Loucy (cell line): ENCODE measurements around the gene MACROD1.

Experiments
- H2AFZ ChIP-seq: fragments of 200-600 bp; sonication (generic); 2 replicates; pipeline ENCODE4 v1.6.0; 2016; ENCODE audit warnings: antibody characterized with exemption, mild to moderate bottlenecking, low read length, moderate library complexity
- H3F3A ChIP-seq: fragments of 200-600 bp; 2 replicates; pipeline ENCODE4 v1.6.0; 2016; ENCODE audit warnings: antibody characterized with exemption, low read depth, mild to moderate bottlenecking
- H3K27me3 ChIP-seq: fragments of 200-600 bp; sonication (generic); 2 replicates; pipeline ENCODE4 v1.6.1; 2014; ENCODE audit warnings: low read length, mild to moderate bottlenecking; ENCODE audit not compliant: insufficient read depth, poor library complexity, severe bottlenecking
- H3K36me3 ChIP-seq: fragments of 200-600 bp; sonication (generic); 2 replicates; pipeline ENCODE4 v1.6.1; 2016; ENCODE audit warnings: low read length; ENCODE audit not compliant: insufficient read depth
- H3K4me1 ChIP-seq: fragments of 200-600 bp; sonication (generic); 2 replicates; pipeline ENCODE4 v1.5.1; 2014; ENCODE audit warnings: low read length, mild to moderate bottlenecking; ENCODE audit not compliant: insufficient read depth, poor library complexity, severe bottlenecking
- H3K4me2 ChIP-seq: fragments of 200-600 bp; sonication (generic); 2 replicates; pipeline ENCODE4 v1.6.0; 2014; ENCODE audit warnings: antibody characterized with exemption, low read length, low read depth, mild to moderate bottlenecking; ENCODE audit not compliant: poor library complexity, severe bottlenecking
- H3K4me3 ChIP-seq: fragments of 200-600 bp; sonication (generic); 2 replicates; pipeline ENCODE4 v1.5.1; 2014; ENCODE audit warnings: low read length, mild to moderate bottlenecking, mixed read lengths; ENCODE audit not compliant: poor library complexity, severe bottlenecking
- H3K79me2 ChIP-seq: fragments of 200-600 bp; sonication (generic); 2 replicates; pipeline ENCODE4 v1.6.1; 2014; ENCODE audit warnings: low read length; ENCODE audit not compliant: insufficient read depth
- H3K9ac ChIP-seq: fragments of 200-600 bp; sonication (generic); 2 replicates; pipeline ENCODE4 v1.6.0; 2014; ENCODE audit warnings: mild to moderate bottlenecking, low read depth, low read length, moderate library complexity; ENCODE audit not compliant: poor library complexity, severe bottlenecking
- H3K9me2 ChIP-seq: fragments of 200-600 bp; sonication (generic); replicated peaks from 2 replicates; pipeline ENCODE4 v1.6.1; 2016; ENCODE audit warnings: low read depth, low read length, mixed read lengths
- H3K9me3 ChIP-seq: fragments of 200-600 bp; sonication (generic); 2 replicates; pipeline ENCODE4 v1.6.1; 2014; ENCODE audit warnings: mild to moderate bottlenecking, antibody characterized with exemption, low read length, low read depth; ENCODE audit not compliant: insufficient read depth
- H4K20me1 ChIP-seq: fragments of 200-600 bp; sonication (generic); 2 replicates; pipeline ENCODE4 v1.6.0; 2014; ENCODE audit warnings: antibody characterized with exemption, low read length, mild to moderate bottlenecking; ENCODE audit not compliant: insufficient read depth, poor library complexity, severe bottlenecking
- EZH2phosphoT487 ChIP-seq: fragments of 200-600 bp; IDR thresholded peaks from 2 replicates; pipeline ENCODE4 v1.6.1; 2018; ENCODE audit warnings: antibody characterized with exemption, mild to moderate bottlenecking, moderate library complexity, borderline replicate concordance
- TF ChIP-seq, protein P1 (sequence below): fragments of 200-600 bp; sonication (generic); conservative IDR thresholded peaks from 2 replicates; pipeline ENCODE4 v1.5.1; 2014; ENCODE audit warnings: mild to moderate bottlenecking, antibody characterized with exemption, low read length

MACROD1 gene

DNA sequence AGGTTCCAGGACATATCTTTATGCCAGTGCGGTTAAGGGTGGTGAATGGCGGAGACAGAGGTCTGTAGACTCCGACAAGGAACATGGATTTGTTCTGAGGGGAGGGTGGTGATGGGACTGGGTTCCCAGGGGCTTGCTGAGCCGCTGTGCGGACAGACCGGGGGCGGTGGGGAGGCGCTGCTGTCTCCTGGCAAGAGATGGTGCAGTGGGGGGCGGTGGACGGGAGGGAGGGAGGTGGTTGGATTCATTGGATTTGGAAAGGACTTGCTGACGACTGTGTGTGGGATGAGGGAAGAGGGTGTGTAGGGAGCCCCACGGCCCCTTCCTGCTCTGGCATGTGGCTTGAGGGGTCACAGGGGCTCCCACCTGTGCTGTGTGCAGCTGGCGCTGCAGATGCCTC lies 87.0 kb downstream of the MACROD1 start:
- H3F3A ChIP-seq: no peaks in the 10 kb centered on the region
- H3K9me3 ChIP-seq: no peaks in the 10 kb centered on the region
- no peak overlapping the region for H3K4me3 ChIP-seq
- no peaks in the 10 kb centered on the region for H4K20me1 ChIP-seq
- H3K27me3 ChIP-seq: no peaks in the 10 kb centered on the region
- TF ChIP-seq EZH2phosphoT487: no peak
- TF ChIP-seq, protein P1, sequence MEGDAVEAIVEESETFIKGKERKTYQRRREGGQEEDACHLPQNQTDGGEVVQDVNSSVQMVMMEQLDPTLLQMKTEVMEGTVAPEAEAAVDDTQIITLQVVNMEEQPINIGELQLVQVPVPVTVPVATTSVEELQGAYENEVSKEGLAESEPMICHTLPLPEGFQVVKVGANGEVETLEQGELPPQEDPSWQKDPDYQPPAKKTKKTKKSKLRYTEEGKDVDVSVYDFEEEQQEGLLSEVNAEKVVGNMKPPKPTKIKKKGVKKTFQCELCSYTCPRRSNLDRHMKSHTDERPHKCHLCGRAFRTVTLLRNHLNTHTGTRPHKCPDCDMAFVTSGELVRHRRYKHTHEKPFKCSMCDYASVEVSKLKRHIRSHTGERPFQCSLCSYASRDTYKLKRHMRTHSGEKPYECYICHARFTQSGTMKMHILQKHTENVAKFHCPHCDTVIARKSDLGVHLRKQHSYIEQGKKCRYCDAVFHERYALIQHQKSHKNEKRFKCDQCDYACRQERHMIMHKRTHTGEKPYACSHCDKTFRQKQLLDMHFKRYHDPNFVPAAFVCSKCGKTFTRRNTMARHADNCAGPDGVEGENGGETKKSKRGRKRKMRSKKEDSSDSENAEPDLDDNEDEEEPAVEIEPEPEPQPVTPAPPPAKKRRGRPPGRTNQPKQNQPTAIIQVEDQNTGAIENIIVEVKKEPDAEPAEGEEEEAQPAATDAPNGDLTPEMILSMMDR: no peak
- H3K9ac ChIP-seq: no peak overlapping the region
- no peaks in the 10 kb centered on the region for H3K36me3 ChIP-seq
- H2AFZ ChIP-seq: no peak overlapping the region
- H3K9me2 ChIP-seq: no peaks in the 10 kb centered on the region
- H3K79me2 ChIP-seq: no peaks in the 10 kb centered on the region
- H3K4me2 ChIP-seq: no peak overlapping the region
- no peaks in the 10 kb centered on the region for H3K4me1 ChIP-seq

DNA sequence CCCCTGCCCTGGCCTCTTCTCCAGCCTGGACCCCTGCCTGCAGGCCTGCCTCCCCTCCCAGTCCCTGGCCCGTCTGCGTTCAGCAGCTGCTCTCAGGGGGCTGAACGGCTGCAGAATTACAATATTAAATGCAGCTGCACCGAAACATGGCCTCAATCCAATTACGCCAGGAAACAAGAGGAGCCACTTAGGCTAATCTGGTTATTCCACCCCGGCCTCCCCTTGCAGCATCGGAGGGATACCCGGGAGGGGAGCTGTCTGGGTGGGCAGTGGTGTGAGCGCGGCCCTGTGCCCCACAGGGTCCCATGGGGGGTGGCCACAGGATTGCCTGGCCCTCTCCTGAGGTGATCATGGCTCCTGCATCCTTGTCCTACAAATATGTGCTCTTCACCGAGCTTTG lies 87.6 kb downstream of the MACROD1 start:
- H3K9me3 ChIP-seq: no peaks in the 10 kb centered on the region
- H4K20me1 ChIP-seq: no peaks in the 10 kb centered on the region
- H3K4me3 ChIP-seq: no peak overlapping the region
- H3K4me2 ChIP-seq: no peak overlapping the region
- TF ChIP-seq, protein P1: no peak
- no peak for TF ChIP-seq EZH2phosphoT487
- H3K79me2 ChIP-seq: no peaks in the 10 kb centered on the region
- H2AFZ ChIP-seq: no peak overlapping the region
- H3F3A ChIP-seq: no peaks in the 10 kb centered on the region
- H3K9me2 ChIP-seq: no peaks in the 10 kb centered on the region
- H3K36me3 ChIP-seq: no peaks in the 10 kb centered on the region
- H3K27me3 ChIP-seq: no peaks in the 10 kb centered on the region
- no peak overlapping the region for H3K9ac ChIP-seq
- no peaks in the 10 kb centered on the region for H3K4me1 ChIP-seq

DNA sequence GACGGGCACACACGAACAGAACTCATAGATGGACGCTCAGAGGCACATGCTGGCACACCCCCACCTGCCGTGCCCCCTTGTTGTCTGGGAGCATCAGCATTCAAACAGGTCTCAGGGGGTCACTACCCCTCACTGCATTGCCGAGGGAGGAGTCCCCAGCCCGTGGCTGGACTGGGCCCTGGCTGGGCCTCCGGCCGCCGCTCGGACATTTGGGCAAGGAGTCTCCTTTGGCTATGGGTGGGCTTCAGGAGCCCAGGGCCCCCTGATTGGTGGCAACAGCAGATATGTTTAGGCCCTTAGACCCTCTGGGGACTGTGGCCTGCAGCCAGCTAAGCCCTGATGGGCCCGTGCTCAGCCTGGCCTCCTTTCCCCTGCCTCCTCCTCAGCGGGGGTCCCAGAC lies 88.3 kb downstream of the MACROD1 start:
- H3F3A ChIP-seq: no peaks in the 10 kb centered on the region
- H4K20me1 ChIP-seq: no peaks in the 10 kb centered on the region
- no peak for TF ChIP-seq EZH2phosphoT487
- TF ChIP-seq, protein P1: no peak

More for the DNA sequence above, 88.3 kb downstream of the MACROD1 start:
- Histone ChIP-seq H3K9ac (no peak overlapping the region), H3K79me2 (no peaks in the 10 kb centered on the region), H3K36me3 (no peaks in the 10 kb centered on the region), H3K4me2 (no peak overlapping the region), H3K4me3 (no peak overlapping the region), H3K9me3 (no peaks in the 10 kb centered on the region), H3K27me3 (no peaks in the 10 kb centered on the region), H3K4me1 (no peaks in the 10 kb centered on the region), H2AFZ (no peak overlapping the region), H3K9me2 (no peaks in the 10 kb centered on the region)
